ENCODE measurements around the gene PADI6.

PADI6 gene

DNA sequence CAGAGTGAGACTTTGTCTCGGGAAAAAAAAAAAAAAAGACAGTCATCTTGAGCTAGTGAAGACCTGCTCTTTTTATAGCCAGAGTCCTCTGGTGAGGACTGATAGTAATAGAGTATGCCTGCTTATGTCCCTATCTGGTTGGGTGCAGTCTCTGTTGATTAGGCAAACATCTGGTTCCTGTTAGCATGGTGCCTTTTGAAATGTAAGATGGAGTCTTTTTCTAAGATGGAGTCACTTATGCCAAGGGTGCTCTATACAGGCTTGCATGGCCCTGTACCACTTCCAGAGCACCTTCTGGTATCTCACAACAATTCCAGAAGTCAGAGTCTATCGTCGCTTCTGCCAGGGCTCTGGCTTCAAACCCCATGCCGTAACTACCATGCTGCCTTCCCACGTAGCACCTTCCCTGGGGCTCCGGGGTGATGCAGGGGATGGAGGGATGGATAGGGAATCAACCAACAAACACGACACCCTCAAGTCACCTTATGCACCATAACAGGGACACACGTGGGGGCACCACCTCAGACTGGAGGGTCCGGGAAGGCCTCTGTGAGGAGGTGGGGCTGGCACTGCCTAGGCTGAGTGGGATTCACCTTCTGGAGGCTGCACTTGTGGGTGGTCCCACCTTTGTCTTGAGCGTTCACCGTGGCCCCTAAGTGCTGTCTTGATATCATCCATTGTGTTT is 11.6 kb upstream of the PADI6 start:
- TF ChIP-seq CTCF (IDR thresholded peaks at IDR 0.05; ENCODE audit: insufficient read depth, low read length, missing control alignments): no peak
- ChIA-PET CTCF (no interaction called here), POLR2A (no interaction called here)
- DNase-seq (ENCODE audit: low read depth, low spot score): no peak
- H3K4me3 ChIP-seq (ENCODE audit: low read depth, low read length): no peak overlapping the region

GRCh38 chr1:17361687-17362086 is 10.3 kb upstream of the PADI6 start:
- no peak overlapping the region for H3K4me3 ChIP-seq (ENCODE audit: low read depth, low read length)
- CTCF ChIA-PET: interaction anchor here (1.4 kb wide), 1 partner anchor 25 kb away, joined by 3 read pairs; no protein-coding TSS in a partner anchor
- TF ChIP-seq CTCF (IDR thresholded peaks at IDR 0.05; ENCODE audit: insufficient read depth, low read length, missing control alignments): no peak
- DNase-seq (ENCODE audit: low read depth, low spot score): no peak
- POLR2A ChIA-PET: no interaction called here

- CTCF ChIA-PET: no interaction called here
- no peak for TF ChIP-seq CTCF (IDR thresholded peaks at IDR 0.05; ENCODE audit: insufficient read depth, low read length, missing control alignments)
- POLR2A ChIA-PET: no interaction called here
Measured at GRCh38 chr1:17363351-17363750, 8.6 kb upstream of the PADI6 start.

DNA sequence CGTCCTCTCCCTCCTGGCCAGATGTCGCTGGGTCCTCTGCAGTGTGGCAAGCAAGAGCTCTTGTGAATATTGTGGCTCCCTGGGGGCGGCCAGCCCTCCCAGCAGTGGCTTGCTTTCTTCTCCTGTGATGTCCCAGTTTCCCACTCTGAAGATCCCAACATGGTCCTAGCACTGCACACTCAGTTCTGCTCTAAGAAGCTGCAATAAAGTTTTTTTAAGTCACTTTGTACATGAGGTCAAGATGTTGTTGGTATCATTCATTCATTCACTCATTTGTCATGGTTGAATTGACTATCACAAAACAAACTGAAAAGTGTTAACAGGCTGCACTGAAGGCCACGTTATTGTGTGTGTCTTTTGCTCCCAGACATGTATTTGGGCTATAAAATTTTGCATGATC is 8.2 kb upstream of the PADI6 start:
- TF ChIP-seq CTCF (IDR thresholded peaks at IDR 0.05; ENCODE audit: insufficient read depth, low read length, missing control alignments): no peak
- ChIA-PET POLR2A (no interaction called here), CTCF (no interaction called here)
- H3K4me3 ChIP-seq (ENCODE audit: low read depth, low read length): no peak overlapping the region
- no peak for DNase-seq (ENCODE audit: low read depth, low spot score)

More at GRCh38 chr1:17363351-17363750, 8.6 kb upstream of the PADI6 start:
- no peak for DNase-seq (ENCODE audit: low read depth, low spot score)
- no peak overlapping the region for H3K4me3 ChIP-seq (ENCODE audit: low read depth, low read length)

DNA sequence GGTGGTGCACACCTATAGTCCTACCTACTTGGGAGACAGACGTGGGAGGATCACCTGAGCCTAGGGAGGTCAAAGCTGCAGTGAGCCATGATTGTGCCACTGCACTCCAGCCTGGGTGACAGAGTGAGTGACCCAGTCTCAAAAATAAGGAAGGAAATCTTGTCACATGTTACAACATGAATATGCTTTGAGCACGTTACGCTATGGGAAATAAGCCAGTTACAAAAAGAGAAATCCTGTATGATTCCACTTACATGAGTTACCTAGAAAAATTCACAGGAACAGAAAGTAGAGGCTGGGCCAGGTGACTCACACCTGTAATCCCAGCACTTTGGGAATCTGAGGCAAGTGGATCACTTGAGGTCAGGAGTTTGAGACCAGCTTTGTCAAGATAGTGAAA is 6.7 kb upstream of the PADI6 start:
- H3K4me3 ChIP-seq (ENCODE audit: low read depth, low read length): no peak overlapping the region
- CTCF ChIA-PET: no interaction called here
- POLR2A ChIA-PET: no interaction called here
- DNase-seq (ENCODE audit: low read depth, low spot score): no peak
- TF ChIP-seq CTCF (IDR thresholded peaks at IDR 0.05; ENCODE audit: insufficient read depth, low read length, missing control alignments): no peak

GRCh38 chr1:17369466-17369865 is 2.5 kb upstream of the PADI6 start:
- DNase-seq (ENCODE audit: low read depth, low spot score): peak; percentile 0
- no peak overlapping the region for H3K4me3 ChIP-seq (ENCODE audit: low read depth, low read length)
- ChIA-PET POLR2A (no interaction called here), CTCF (interaction anchor here (1.3 kb wide), 1 partner anchor 24 kb away, joined by 3 read pairs; no protein-coding TSS in a partner anchor)
- no peak for TF ChIP-seq CTCF (IDR thresholded peaks at IDR 0.05; ENCODE audit: insufficient read depth, low read length, missing control alignments)

Data from AG04449 (cell line).